ENCODE measurements around the gene CCDC192.

- TF ChIP-seq CTCF (conservative IDR thresholded peaks at IDR 0.05; ENCODE audit: low read depth, low read length) (no peak), EZH2 (IDR thresholded peaks at IDR 0.05; ENCODE audit: borderline replicate concordance, low read depth, low read length, poor library complexity, severe bottlenecking) (no peak)
These were observed 265.8 kb downstream of the CCDC192 start for GRCh38 chr5:127969002-127969401.
